HuH-7.5 (cell line): ENCODE results near the gene NUTF2.
A peak's percentile ranks its signal among the peaks of the same experiment; 100 is the strongest.

ENCODE experiments used
- DNase-seq: peaks from one replicate; pipeline ENCODE4 v3.0.0; 2011; ENCODE audit warnings: low spot score

Gene NUTF2

DNA sequence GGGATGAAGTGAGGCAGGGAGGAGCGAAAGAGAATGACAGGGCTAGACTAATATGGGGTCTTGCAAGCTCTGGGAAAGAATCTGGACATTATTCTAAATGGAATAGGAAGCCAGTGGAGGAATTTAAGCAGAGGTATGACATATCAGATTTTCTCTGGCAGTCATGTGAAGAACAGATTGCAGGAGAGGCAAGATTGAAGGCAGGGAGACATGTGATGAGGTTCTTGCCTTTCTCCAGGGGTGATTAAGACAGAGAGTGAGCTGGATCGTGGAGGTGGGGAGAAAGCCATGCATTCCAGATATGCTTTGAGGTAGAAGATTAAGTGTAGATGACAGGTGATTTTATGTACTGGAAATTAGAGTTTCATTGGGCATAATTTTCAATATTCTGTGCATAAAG lies 8.9 kb upstream of the NUTF2 start:
- no peak for DNase-seq

DNA sequence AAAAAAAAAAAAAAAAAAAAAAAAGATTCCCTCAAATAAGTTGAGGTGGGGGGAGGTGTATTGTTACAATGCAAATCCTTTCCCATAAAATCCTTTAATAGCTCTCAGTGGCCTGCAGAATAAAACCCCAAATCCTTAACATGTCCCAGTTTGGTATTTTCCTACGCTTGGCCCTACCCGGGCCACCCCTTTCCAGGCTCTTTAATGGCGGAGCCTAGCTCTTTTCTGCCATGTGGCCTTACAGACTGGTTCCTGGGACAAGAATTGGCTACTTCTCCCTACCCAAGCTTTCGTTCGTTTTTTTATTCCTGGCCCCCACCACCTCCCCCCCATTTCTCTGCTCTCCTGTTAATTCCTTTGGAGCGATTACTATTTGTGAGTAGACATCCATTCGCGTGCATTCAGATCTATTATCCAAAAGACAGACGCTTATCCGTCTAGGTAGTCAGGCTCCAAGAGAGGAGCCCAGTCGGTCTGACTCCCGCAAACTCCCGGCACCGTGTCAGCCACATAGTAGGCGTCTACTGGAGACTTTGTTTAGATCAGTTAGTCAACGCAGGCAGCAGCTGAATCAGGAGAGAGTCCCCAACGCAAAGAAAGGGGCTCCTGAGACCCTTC lies 5.4 kb upstream of the NUTF2 start:
- no peak for DNase-seq

DNA sequence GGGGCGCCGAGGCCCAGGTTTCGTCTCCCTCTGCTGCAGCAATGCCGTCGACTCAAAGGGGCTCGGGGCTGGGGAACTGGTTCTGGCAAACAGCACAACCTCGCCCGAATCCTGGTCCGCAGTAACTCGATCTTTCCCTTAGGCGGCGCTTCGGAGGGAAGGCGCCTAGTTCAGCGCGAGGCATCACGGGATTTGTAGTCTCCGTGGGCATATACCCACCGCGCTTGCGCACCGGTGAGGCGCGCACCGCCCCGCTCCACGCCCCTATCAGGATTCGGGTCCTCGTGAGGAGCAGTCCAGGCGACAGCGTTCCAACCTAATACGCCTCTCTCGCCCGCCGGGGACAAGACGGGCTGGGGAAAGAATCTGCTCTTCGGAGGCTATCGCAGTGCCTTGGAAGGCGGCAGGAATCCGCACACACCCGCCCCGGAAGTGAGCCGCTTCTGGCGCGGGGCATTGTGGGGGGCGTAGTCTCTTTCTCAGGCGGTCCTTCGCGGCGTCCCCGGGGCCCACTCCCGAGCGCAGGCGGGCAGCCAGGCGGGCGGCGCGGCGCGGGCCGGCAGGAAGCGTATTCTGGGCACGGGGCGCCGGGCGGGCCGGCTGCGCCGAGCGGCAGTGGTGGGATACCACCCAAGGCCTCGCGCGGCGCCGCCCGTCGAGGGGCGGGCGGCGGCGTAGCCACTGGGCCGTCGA lies 4.8 kb upstream of the NUTF2 start, which contains the start of gene THAP11:
TSS of gene THAP11 (plus strand) at position 505 of the 693 bp plus-strand sequence. CDS start 235 bp downstream, outside the sequence.
- DNase-seq, result peak; percentile 99

DNA sequence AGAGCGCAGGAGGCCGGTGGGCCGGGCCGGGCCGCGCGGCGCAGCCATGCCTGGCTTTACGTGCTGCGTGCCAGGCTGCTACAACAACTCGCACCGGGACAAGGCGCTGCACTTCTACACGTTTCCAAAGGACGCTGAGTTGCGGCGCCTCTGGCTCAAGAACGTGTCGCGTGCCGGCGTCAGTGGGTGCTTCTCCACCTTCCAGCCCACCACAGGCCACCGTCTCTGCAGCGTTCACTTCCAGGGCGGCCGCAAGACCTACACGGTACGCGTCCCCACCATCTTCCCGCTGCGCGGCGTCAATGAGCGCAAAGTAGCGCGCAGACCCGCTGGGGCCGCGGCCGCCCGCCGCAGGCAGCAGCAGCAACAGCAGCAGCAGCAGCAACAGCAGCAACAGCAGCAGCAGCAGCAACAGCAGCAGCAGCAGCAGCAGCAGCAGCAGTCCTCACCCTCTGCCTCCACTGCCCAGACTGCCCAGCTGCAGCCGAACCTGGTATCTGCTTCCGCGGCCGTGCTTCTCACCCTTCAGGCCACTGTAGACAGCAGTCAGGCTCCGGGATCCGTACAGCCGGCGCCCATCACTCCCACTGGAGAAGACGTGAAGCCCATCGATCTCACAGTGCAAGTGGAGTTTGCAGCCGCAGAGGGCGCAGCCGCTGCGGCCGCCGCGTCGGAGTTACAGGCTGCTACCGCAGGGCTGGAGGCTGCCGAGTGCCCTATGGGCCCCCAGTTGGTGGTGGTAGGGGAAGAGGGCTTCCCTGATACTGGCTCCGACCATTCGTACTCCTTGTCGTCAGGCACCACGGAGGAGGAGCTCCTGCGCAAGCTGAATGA lies 4.0 kb upstream of the NUTF2 start:
- DNase-seq, result peak; percentile 79

DNA sequence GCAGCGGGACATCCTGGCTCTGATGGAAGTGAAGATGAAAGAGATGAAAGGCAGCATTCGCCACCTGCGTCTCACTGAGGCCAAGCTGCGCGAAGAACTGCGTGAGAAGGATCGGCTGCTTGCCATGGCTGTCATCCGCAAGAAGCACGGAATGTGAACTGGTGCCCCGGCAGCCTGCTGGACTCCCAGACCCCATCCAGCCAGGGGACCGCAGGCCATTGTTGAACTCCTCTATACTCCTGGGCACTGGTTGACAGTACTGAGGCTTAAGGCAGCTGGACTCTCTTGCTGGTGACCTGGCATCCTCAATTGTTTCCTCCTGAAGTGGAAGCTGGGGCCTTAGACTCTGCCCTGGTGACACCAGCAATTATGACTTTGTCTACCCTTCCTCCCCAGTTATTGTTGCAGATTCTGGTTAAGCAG lies 3.4 kb upstream of the NUTF2 start:
- DNase-seq, result peak; percentile 29

DNA sequence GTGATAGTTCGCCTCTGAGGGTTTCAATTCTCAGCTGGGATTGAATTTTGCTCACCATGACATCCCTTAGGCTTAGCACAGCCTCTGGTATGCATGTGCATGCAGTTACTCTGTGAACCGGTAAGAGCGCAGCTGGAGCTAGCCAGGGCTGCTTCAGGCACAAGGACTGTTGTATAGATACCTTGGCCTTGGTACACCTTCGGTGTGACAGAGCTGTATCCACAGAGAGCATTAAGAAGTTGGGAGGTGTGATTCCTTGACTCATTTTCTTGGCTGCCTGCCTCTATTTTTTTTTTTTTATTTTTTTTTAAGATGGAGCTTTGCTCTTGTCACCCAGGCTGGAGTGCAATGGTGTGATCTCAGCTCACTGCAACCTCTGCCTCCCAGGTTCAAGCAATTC lies 2.2 kb upstream of the NUTF2 start:
- no peak for DNase-seq

DNA sequence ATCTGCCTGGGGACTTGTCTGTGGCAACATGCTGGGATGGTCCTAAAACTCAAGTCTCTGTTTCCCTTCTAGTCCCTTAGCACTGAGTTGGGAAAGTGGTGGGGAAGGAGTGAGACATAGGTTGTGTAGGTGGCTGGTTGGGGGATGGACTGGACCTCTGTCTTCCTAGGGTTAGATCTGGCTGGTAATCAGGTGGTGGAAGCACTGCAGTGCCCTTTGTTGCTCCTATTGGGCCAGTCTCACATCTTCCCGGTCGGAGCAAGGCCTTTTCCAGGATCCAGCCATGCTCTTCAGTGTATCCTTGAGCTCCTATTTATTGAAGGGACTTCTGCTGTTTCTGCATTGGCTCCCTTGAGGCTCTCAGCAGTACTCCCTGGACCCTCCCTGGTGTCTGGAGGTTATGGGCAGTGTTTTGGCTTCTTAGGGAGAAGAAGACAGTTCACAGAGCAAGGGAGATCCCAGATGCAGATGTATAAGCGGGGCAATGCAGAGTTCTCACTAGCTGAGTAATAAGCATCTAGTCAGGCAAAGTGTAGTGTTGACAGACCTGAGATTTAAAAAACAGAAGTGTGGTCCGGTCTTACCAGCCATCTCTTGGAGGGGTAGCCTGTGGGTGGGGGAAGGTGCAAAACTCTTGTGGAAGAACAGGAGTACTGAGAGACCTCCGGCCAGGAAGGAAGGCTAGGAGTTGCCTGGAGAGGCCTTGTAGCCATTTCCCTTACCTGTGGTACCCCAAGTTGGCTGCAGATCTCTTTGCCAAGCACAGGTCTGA lies 1.3 kb upstream of the NUTF2 start:
- DNase-seq, result no peak

DNA sequence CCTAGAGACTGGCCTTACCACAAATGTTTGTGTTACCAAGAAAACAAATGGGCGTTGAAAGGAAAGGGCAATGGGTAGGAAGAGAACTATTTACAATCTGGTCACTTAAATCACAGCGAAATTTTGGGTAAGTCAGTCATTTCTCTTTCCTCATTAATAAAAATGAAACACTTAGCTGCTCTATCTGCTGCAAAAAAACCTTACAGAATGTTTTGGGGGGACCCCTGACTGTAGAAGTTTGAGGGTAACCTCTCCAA lies 742 bp upstream of the NUTF2 start:
- DNase-seq, result no peak

DNA sequence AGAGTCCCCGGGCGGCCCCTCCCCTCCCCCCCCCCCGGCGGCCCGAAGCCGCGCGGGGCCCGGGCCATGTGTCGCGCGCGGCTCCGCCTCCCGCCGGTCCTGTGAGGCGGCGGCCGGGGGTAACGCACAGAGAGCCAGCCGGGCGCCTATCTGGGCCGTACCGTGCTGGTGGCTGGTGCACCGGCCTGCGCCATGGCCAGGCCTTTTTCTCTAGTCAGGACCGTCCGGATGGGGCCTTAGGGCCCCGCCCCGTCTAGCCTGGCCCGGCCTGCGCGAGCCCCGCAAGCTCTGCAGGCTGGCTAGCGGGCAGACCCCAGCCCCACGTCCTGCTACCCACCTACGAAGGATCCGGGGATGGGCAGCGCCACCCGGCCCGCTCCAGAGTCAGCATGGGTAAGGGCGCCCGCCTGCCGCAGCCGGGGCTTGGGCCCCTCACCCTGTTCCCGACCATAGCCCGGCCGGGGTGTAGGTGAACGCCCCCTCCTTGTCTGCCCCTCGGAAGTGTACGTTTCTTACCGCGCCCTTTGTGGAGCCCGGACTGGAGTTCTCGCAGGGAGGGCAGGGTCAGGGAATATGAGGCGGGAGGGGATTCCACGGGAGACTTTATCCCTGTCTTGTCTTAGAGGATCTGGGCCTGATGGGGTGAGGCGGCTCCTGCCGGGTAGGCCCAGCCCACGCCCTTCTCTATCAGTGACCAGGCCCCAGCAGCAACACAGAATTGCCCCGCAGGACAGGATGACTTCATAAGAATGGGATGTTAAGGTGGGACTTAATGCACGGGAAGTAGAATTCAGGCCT lies 530 bp downstream of the NUTF2 start, which contains the start of gene CENPT:
TSS of gene CENPT (minus strand) at position 630 of the 798 bp plus-strand sequence. CDS start 13,834 bp downstream, outside the sequence.
- DNase-seq, result peak; percentile 79

DNA sequence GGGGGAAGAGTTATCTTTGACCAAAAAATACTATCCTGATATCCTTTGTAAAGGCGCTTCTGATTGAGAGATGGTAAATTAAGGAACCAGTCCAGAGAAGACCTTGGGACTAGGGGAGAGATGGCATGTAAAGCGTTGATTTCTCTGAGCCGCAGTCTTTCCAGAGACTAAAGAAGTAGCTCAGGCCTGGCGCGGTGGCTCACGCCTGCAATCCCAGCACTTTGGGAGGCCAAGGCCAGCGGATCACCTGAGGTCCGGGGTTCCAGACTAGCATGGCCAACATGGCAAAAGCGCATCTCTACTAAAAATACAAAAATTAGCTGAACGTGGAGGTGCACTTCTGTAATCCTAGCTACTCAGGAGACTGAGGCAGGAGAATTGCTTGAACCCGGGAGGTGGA lies 1.4 kb downstream of the NUTF2 start:
- DNase-seq, result no peak

DNA sequence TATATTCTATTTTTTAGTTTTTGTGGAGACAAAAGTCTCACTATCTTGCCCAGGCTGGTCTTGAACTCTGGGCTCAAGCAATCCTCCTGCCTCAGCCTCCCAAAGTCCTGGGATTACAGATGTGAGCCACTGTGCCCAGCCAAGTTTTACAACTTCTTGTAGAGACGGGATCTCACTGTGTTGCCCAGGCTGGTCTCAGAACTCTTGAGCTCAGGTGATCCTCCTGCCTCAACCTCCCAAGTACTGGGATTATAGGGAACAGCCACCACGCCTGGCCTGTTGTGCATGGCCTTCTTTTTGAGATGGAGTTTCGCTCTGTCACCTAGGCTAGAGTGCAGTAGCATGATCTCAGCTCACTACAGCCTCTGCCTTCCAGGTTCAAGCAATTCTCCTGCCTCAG lies 6.9 kb downstream of the NUTF2 start:
- no peak for DNase-seq

DNA sequence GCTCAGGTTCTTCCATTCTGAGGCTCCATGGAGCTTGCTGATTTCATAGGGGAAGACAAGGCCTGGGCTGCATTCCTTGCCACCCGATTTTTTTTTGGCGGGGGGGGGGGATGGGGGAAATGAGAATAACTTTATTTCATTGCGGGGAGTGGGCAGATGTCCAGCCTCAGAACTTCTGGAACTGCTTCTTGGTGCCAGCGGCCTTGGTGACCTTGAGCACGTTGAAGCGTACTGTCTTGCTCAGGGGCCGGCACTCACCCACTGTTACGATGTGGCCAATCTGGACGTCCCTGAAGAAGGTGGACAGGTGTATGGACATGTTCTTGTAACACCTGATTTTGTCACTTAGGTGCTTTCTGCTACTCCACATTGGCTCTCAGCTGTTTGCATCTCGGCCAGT lies 9.1 kb downstream of the NUTF2 start:
- DNase-seq, result no peak

DNA sequence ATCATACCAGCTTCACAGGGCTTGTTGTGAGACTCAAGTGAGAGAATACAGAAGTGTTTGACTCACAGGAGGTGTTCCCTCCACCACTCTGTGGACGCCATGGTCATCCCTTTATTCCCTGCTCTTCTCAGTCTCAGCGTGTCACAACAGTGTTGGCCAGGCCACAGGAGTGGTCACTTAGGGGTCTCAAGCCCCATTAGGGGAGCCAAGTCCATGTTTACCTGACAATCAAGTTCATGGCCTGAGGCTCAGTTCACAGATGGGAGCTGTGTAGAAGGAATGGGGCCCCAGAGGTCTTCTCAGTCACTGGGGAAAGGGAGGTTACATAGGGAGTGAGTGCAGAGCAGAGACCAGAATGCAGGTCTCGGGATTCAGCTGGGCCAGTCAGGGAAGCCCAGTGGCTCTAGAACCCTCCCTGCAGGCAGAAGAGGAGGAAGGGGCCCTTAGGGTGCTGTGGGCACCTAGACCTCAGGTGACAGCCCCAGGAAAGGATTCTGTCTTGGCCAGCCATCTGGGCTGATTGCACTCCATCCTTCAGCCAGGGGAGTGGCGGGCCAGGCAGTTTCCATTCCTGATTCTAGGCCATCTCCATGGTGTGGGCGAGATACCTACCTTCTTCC lies 10.3 kb downstream of the NUTF2 start:
- DNase-seq, result no peak

DNA sequence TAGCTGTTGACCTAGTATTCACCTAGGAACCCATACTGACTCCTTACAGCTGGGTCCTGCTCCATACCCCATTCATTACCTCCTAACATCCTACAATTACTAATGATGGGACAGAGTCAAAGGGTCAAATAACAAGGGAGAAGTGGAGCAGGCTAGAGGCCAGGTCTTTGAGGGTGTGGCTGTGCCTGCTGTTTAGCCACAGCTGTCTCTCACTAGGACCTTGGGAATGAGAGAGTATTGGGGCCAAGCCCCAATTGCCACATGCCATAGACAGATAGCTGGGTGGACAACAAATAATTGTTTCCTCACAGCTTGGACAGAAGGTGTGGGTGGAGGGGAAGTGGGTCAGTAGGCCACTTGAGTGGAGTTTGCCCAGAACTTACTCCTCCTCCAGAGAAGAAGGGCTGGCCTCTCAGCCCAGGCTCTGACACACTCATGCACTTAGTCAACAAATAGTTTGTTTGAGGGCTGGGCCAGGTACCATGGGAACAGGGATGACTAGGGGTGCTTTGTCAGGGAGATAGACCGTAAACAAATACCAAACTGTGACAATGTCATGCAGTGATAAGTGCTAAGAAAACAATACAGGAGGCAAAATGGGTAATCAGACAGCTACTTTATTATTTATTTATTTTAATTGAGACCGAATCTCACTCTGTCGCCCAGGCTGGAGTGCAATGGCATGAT lies 11.0 kb downstream of the NUTF2 start:
- peak; percentile 78 for DNase-seq

DNA sequence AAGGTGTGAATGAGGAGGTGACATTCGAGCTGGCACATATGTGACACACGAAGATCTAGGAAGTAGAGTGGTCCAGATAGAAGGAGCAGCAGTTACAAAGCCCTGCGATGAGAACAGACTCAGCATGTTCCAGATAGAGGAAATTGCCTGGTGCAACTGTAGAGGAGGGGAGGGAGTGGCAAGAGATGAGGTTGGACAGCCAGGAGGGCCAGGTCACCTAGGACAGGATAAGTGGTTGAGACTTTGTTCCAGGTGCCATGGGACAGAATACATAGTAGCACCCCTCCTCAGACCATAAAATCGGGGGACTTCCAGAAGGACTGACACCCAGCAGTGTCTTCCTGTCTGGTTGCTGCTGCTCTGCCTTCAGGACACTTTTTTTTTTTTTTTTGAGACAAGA lies 11.8 kb downstream of the NUTF2 start:
- DNase-seq, result no peak

DNA sequence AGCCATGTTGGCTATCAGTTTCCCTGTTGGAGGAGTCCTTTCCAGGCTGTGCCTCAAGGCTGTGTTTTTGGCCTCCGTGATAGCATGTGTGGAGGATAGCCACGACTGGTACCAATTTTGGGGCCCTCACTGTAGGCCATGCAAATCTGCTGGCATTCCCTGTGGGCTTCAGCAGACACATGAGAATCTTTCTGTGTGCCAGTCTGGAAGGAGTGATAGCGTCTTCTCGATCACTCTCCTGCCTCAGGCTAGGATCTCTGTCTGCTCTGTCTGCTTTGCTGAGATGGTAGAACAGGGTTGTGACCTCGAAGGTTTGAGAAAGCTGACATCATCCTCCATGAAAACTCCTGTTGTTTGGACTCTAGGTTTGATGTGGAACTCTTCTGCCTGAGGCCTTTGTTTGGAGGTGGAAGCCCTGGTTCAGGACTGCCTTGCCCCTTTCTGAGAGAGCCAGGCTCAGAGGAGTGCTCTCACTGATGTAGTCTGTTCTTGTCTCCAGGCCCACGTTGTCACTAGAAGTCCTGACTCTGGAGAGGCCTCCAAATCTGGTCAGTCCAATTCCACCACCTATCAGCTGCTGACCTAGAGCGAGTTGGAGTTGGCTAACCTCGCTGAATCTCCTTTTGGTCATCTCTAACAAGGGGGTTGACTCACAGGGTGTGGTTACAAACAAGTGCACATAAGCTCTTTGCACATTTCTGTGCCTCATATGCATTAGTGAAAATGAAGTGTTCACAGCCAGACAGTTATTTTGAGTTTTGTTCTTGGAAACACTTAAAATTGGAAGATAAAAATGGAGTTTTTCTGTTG lies 14.1 kb downstream of the NUTF2 start:
- no peak for DNase-seq

DNA sequence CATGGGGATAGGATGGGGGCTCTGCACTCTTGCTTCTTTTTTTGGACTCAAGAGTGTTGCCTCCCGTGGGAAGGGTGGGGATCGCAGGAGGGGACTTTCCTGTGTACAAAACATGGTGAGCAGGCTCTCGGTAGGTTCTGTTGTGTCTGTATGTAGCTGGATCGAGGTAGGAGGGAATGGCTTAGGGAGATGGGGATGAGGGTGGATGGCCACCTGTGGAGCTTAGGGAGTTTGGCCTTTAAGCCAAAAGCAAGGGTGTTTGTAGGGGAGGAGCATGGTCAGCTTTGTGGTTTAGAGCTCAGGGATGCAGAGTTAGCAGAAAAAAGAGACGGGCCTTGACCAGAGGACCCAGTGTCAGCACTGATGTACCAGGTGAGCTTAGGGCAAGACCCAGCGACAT lies 15.1 kb downstream of the NUTF2 start:
- no peak for DNase-seq

DNA sequence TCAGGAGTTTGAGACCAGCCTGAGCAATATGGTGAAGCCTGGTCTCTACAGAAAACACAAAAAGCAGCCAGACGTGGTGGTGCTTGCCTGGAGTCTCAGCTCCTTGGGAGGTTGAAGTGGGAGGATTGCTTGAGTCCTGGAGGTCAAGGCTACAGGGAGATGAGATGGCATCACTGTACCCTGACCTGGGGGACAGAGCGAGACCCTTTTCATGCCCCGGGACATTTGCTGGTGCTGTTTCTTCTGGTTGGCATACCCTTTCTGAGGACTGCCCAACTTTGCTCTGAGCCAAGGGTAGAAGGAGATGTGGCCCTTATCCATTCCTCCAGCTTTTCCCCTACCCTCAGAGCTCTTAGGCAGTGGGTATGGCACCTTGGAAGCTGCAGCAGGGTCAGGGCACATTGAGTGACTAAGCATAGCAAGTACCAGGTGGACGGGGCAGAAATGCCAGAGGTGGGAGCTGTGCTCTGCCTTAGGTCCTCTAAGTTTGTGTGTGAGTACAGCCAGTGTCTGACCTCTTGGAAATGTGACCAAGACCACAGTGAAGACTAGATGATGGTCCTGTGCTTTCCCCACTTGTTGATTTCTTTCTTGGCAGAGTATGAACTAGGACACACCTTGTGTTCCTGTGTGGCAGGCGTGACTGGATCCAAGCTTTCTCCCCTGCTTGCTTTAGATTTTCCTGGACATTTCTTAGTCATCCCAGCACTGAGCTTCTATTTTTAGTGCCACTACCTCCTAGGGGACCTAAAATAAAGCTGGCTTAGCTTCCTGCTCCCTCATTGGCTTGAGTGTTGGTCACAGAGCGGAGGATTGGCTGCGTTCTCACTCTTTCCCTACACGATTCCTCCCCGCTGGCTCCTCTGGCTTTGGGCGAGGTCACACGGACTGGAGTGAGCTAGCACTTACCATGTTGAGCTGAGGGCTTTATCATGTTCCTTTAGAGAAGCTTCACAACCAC lies 16.2 kb downstream of the NUTF2 start:
- DNase-seq, result no peak
